Middle frontal gyrus (tissue), 1 donor: ENCODE data around the gene FNDC1.
A peak's percentile ranks its signal among the peaks of the same experiment; 100 is the strongest.

Experiments
- DNase-seq: peaks from one replicate; pipeline ENCODE4 v3.0.0-alpha.2; 2015; ENCODE audit warnings: low spot score; ENCODE audit errors: extremely low spot score

Gene FNDC1

GRCh38 chr6:159157431-159157830 lies 11.8 kb upstream of the FNDC1 start:
- DNase-seq: no peak

DNA sequence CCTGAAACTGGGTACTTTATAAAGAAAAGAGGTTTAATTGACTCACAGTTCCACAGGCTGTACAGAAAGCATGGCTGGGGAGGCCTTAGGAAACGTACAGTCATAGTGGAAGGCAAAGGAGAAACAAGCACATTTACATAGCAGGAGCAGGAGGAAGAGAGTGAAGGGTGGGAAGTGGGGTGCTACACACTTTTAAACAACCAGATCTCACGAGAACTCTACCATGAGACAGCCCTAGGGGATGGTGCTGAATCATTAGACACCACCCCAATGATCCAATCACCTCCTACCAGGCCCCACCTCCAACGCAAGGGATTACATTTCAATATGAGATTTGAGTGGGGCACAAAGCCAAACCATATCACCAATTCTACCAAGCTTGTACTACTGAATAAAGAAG lies 7.4 kb upstream of the FNDC1 start:
- no peak for DNase-seq

- DNase-seq: no peak
These were observed 5.3 kb upstream of the FNDC1 start for GRCh38 chr6:159163901-159164370.

DNA sequence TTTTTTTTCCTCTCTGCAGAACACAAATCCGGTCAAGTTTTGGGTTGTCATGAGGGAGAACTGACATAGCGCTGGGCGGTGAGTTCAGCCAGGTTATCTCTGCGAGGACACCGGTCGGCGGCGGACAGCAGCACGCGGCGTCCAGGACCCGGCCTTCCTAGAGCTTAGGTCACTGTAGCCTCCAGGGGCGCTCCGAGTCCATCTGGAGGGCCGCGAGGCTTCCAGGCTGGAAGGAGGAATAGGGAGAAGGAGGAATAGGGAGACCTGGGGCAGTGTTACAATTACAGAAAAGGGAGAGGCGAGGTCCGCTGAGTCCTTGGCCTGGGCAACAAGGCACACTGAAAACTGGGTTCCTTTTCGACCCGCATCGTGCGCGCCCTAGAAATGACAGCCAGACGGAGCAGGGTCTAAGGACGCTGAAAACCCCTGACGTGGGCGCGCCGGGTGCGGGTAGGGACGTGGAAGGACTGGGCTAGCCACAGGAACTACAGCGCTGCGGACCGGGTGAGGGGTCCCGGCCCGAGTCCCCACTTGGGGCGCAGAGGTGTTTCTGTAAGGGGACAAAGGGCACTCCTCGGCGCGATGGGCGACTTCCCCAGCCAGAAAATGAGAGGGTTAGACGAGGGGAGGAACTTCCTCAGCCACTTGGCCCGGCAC lies 536 bp upstream of the FNDC1 start:
- DNase-seq: no peak

DNA sequence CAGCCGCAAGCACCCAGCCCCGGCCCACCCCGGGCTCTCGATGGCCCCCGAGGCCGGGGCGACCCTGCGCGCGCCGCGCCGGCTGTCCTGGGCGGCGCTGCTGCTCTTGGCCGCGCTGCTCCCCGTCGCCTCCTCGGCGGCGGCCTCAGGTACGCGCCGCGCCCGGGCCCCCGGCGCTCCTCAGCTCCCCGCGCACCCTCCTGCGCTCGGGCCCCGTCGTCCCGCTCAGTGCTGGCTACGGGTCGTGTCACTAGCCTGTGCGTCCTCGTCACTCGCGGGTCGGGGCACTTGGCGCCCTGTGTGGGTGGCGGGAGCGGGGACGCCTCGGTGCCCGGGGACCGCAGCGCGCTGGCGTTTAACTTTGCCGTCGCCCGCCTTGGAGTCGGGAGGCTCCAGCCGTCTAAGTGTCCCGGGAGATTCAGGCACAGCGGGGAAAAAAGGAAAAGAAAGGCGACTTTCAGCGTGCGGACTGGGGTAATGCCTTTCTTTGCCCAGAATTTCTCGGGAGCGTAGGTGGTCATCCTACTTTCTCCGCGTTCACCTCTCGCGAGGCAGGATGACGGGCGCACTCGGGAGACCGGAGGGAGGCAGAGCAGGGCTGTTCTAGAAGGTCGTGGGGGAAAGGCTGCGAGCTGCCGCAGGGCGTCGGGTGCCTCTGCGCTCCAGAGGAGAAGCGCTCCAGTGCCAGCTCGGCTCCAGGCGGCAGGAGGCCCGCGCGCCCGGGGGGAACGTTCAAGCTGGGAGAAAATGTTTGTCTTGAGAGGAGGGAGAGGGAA lies 545 bp downstream of the FNDC1 start:
- no peak for DNase-seq

DNA sequence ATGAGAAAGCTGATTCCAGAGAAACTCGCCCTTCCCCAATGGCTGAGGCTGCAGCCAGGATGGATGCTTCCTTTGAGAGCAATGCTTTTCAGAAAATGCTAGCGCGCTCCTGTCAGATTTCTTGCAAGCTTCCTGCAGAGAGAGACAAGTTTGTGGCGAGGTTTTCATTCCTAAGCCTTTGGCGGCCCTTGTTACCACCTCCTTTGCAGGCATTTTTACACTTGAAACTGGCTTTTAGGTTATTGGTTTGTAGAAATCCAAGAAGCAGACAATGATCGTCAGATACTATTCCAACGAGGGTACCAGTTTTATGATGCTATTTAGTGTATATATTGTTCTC lies 1.1 kb downstream of the FNDC1 start:
- DNase-seq: no peak

GRCh38 chr6:159170999-159171712 lies 2.0 kb downstream of the FNDC1 start:
- no peak for DNase-seq

GRCh38 chr6:159172091-159172491 lies 2.9 kb downstream of the FNDC1 start:
- no peak for DNase-seq

DNA sequence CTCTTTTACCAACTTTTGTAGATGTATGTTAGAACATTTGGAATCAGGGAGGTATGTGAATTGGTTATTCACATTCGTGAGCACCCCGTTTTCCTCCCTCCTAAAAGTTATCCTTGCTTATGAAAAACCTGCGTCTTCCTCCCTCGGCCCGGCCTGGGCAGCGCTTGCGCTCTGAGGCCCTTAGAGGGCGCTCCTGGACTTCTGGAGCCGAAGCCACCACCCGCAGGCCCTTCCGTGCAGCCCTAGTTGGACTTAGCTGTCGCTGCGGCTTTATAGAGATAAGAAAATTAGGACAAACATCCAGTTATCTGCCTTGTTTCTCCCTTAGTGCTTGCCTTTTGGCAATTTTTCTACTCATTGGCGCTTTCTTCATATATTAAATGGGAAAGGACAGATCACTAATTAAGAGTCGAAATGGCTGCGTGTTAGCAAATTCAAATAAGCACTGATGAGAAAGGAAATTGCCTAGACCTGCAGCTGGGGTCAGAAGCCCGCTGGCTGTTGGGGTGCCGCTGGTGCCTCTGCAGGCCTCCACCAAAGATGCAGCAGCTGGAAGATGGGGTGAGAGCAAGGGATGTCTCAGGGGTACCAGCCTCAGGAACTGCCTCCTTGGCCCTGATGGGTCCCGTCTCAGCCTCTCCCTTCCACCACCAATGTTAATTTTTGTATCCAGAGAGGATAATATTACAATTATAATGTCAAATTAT lies 5.2 kb downstream of the FNDC1 start:
- peak; percentile 50 for DNase-seq

- no peak for DNase-seq
These were observed 7.7 kb downstream of the FNDC1 start for GRCh38 chr6:159176913-159177312.

GRCh38 chr6:159178847-159179246 lies 9.6 kb downstream of the FNDC1 start:
- DNase-seq: no peak

DNA sequence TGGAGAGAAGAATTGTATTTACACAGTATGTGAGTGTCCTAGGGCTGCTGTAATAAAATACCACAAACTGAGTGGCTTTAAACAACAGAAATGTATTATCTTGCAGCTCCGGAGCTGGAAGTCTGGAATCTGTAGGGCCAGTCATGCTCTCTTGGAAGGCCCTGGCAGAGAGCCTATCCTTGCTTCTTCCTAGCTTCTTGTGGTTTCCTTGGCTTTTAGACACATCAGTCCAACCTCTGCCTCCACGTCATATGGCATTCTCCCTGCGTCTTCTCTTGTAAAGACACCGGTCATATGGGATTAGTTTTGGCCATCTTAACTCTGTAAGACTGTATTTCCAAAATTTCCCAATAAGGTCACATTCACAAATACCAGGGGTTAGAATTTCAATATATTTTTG lies 10.8 kb downstream of the FNDC1 start:
- no peak for DNase-seq

DNA sequence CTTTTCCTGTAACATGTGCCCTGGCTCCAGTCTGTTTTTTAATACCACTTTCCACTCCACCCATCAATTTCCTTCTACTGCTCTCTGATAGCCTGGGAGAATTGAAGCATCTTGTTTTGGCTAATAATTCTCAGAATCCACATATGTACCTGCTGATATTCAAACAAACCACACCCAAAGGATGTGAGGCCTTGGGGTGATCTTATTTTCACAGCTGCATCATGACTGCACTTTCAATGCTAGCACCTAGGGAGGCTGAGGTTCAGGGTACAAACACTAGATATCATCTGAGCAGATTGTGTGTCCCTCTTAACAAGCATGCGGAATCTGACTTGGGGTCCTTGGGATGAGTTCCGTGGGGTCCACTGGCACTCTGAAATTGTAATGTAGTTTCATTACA lies 12.7 kb downstream of the FNDC1 start:
- DNase-seq: no peak

DNA sequence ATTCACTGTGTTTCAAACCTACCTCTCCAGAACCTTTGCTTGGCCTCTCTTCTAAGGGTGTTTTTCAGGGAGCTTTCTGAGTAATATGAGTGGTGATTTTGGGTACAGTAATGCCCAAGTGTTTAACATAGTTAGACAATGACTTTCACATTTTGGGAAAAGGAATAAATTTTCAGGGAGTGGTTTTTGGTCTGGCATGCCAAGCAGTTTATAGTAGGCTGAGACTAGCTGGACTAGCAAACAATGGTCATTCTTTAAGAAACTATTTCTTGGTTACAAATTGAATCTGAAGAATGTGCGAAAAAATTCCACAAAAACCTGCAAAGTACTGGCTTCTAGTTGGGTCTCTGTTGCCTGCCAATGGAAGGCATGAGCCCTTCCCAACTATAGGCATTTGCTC lies 15.4 kb downstream of the FNDC1 start:
- no peak for DNase-seq

GRCh38 chr6:159190460-159190859 lies 21.3 kb downstream of the FNDC1 start:
- no peak for DNase-seq

GRCh38 chr6:159193923-159194322 lies 24.7 kb downstream of the FNDC1 start:
- no peak for DNase-seq

DNA sequence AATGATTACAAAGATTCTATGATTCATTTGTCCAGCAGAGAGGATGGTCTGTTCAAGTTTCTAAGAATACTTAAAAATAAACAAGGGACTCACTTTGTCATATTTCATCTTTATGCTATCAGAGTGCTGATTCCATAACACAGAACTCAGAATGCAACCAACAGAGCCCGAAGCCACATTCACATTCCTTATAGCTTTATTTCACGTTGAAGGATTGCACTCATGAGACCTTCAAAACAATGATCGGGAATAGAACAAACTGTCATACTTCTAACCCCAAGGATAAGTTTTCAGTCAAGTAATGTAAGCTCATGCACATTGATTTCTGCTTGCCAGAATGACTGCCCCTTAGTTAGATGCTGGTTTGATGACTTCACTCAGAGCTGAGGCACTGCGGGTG lies 25.2 kb downstream of the FNDC1 start:
- DNase-seq: no peak

- no peak for DNase-seq
These were observed 27.3 kb downstream of the FNDC1 start for GRCh38 chr6:159196430-159196975.

DNA sequence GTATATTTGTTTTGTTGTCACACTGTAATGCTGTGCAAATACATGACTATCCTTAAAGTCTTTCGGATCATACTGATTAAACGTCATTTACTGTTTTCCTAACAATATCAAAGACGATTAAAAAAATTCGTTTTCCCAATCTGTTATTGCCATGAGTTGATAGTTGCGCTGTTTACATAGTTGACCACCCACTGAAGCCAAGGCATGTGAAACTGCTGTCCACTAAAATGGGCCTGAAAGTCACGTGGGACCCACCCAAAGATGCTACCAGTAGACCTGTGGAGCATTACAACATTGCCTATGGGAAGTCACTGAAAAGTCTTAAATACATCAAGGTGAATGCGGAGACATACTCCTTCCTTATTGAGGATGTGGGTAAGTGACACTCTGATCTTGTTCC lies 28.1 kb downstream of the FNDC1 start:
- DNase-seq: no peak

- DNase-seq: no peak
These were observed 32.1 kb downstream of the FNDC1 start for GRCh38 chr6:159201336-159201735.

GRCh38 chr6:159203304-159204005 lies 34.3 kb downstream of the FNDC1 start:
- no peak for DNase-seq
